GM12891 (cell line): Measurements from ENCODE around the gene NUDT14.

Experiments used
- DNase-seq: peaks from one replicate; pipeline ENCODE4 v3.0.0; 2011; ENCODE audit warnings: low spot score; ENCODE audit not compliant: insufficient read length
- FAIRE-seq: peaks from 2 replicates; lab custom pipeline; 2011; peaks lifted over from hg19 to GRCh38; lab: Jason Lieb, UNC
- PAX5 ChIP-seq: IDR thresholded peaks from 2 replicates; pipeline ENCODE4 v1.6.1; 2011; ENCODE audit warnings: low read length, moderate library complexity, mild to moderate bottlenecking; ENCODE audit not compliant: insufficient read depth, severe bottlenecking
- POLR2A ChIP-seq: IDR thresholded peaks from 2 replicates; pipeline ENCODE4 v1.6.1; 2011; ENCODE audit warnings: low read depth, low read length, control low read depth
- POLR2AphosphoS5 ChIP-seq: IDR thresholded peaks from 2 replicates; pipeline ENCODE4 v1.6.1; 2011; ENCODE audit warnings: low read depth, low read length, control low read depth
- POU2F2 ChIP-seq: IDR thresholded peaks from 2 replicates; pipeline ENCODE4 v1.6.1; 2011; ENCODE audit warnings: low read depth, mild to moderate bottlenecking, control low read depth, low read length, moderate library complexity
- SPI1 ChIP-seq: IDR thresholded peaks from 2 replicates; pipeline ENCODE4 v1.6.1; 2011; ENCODE audit warnings: low read depth, low read length, control low read depth
- TAF1 ChIP-seq: IDR thresholded peaks from 2 replicates; pipeline ENCODE4 v1.6.1; 2011; ENCODE audit warnings: low read depth, low read length, control low read depth

The NUDT14 gene

DNA sequence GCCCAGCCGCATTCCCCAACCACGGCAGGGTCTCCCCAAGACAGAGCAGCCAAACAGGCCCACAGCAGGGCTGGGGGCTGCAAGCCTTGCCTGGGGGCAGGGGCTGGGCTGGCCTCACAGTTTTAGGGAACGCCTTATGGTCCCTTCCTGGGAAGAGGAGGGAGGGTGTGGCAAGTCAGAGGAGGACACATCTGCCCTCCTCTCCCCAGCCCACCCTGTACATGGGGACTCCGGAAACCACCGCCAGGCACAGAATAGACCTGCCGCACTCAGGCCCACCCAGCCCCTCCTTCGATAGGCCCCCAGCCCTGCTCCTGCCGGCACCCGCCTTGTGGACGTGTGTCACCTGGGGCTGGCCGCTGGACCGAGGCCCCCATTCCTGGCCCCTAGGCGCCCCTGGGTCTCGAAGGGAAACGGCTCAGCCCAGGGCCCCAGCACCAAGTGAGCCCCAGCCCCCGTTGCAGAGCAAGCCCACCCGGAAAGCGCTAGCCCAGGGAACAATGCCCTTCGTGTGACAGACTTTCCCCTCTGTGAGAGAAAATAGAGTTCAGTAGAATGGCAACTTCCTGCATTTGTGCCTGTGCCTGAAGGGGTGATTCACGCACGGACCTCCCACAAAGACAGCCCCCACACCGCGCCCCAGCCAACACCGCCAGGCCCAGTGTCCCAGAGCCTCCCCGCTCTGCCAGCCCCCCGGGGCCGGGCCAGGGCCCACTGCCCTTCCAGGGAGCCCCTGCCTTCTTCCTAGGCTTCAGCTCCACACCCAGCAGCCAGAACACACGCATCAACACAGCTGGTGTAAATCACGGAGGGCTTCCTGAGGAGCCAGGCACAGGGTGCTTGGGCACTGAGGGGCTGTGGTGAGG is 12.0 kb upstream of the NUDT14 start:
- DNase-seq = no peak
- no peak for TF ChIP-seq PAX5
- no peak for TF ChIP-seq SPI1
- TF ChIP-seq POLR2AphosphoS5 = no peak
- TF ChIP-seq TAF1 = no peak
- no peak for TF ChIP-seq POLR2A
- no peak for TF ChIP-seq POU2F2
- no peak for FAIRE-seq

DNA sequence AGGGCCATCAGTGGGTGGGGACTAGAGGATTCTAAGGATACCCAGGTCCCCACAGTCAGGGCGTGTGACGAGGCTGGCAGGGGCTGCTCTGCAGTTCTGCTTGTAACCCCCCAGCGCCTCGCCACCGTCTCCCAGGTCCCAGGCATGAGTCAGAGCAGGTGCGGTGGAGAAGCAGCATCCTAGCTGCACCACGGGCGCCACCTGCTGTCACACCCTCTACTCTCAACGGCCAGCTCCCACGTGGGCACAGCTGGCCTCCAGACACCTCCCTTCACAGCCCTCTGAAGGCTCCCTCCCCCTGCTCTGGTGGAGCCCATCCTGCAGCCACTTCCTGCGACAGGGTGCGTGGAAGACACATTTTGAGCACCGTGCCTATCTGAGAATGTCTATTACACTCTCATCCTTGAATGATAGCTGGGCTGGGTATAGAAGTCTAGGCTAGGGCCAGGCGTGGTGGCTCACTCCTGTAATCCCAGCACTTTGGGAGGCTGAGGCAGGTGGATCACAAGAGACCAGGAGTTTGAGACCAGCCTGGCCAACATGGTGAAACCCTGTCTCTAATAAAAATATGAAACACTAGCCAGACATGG is 6.9 kb upstream of the NUDT14 start:
- DNase-seq (no peak), FAIRE-seq (no peak)
- TF ChIP-seq SPI1 (no peak), PAX5 (no peak), POU2F2 (no peak), POLR2A (no peak), POLR2AphosphoS5 (no peak), TAF1 (no peak)

DNA sequence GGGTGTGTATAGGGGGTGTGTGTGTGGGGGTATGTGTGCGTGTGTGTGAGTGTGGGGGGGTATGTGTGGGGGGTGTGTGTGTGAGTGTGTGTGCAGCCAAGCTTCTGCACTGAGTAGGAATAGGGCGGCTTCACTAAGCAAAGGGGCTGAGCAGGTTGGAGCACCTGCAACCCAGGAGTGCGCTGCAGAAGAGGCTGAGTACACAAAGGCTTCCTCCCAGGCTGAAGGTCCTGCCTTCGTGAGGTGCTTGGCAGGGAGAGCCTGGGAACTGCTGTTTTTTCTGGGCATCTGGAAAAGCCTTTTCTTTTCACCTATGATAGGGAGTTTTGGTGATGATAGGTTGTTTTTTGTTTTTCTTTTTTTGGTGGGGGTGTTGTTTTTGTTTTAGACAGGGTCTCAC is 6.0 kb upstream of the NUDT14 start:
- no peak for FAIRE-seq
- TF ChIP-seq POLR2AphosphoS5 (no peak), POU2F2 (no peak), SPI1 (no peak), TAF1 (no peak), POLR2A (no peak), PAX5 (no peak)
- DNase-seq = no peak

DNA sequence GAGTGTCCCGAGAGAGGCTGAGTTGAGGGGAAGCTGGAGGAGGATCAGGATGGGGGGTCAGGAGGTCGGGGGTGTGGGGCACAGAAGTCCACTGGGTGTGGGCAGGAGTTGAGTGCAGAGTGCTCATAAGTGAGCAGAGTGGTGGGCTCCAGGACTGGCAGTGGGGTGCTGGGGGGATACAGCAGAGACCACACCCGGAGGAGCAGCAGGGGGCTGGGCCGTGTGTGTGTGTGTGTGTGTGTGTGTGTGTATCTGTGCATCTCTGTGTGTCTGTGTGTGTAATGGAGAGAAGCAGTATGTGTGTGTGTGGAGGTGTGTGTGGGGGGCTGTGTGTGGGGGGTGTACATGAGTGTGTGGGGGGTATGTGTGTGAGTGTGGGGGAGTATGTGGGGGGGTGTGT is 4.9 kb upstream of the NUDT14 start:
- DNase-seq = no peak
- TF ChIP-seq TAF1 = no peak
- no peak for TF ChIP-seq POLR2AphosphoS5
- TF ChIP-seq PAX5 = no peak
- TF ChIP-seq POU2F2 = no peak
- no peak for TF ChIP-seq POLR2A
- no peak for TF ChIP-seq SPI1
- no peak for FAIRE-seq

DNA sequence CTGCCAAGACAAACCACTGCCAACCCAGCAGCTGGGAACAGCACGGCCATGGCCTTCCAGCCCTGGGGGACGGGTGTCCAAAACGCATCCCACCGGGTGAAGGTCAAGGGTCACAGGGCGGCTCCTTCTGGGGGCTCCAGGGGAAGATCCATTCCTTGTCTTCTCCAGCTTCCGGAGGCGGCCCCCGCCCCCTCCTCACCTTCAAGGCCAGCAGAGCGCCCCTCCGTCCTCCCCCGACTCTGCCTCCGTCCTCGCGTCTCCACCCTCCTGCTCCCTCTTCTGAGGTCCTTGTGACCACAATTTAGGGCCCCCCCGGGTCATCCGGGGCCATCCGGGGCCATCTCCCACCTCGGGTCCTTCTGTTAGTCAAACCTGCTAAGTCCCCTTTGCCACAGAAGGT is 3.9 kb upstream of the NUDT14 start:
- TF ChIP-seq POLR2AphosphoS5 (no peak), PAX5 (no peak), POU2F2 (no peak), TAF1 (no peak), POLR2A (no peak), SPI1 (no peak)
- no peak for DNase-seq
- no peak for FAIRE-seq

DNA sequence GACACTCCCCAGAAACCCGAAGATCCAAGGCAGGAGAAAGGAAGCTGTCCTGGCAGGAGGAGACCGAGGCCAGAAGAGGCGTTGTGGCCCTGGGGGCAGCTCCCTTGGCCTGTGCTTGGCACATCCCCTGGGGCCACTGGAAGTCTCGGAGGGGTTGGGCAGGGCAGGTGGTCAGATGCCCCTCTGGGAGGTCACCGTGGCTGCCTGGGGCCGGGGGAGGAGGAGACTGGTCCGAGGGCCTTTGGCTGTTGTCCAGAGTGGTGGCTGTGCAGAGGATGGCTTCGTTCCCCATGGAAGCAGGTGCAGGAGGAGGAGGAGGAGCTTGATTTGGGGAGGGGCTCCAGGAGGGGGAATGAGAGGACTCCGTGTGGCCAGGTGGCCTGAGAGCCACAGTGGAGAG is 3.3 kb upstream of the NUDT14 start:
- no peak for TF ChIP-seq POLR2AphosphoS5
- TF ChIP-seq TAF1 = no peak
- DNase-seq (no peak), FAIRE-seq (no peak)

DNA sequence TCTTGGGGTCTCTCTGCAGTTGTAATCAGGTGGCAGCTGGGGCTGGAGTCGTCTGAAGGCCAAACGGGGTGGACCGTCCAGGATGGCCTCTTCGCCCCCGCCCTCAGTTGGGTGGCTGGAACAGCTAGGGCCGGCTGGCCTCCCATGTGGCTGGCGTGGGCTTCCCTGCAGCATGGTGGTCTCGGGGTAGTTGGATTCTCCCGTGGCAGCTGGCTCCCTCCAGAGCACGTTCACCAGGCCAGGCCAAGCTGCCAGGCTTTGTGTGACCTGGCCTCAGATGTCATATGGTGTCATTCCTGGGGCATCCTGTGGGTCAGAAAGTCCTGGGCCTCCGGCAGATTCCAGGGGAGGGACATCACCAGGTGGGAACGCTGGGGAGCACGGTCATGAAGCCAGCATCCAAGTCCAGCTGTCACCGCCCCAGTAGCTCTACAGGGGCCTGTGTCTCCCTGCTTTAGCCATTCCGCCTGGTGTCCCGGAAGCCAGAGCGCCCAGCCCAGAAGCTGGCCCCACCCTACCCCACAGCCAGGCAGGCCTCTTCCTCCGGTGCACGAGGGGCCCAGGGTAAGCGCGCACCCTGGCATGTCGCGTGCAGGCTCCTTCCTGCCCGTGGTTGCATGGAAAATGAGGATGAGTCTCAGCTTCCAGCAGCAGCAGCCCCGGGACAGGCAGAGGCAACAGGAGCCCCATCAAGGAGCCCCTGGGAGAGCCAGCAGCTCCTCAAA is 1.3 kb upstream of the NUDT14 start:
- DNase-seq = no peak
- no peak for FAIRE-seq
- TF ChIP-seq POLR2A (no peak), PAX5 (no peak), POU2F2 (no peak), TAF1 (no peak), POLR2AphosphoS5 (no peak), SPI1 (no peak)

DNA sequence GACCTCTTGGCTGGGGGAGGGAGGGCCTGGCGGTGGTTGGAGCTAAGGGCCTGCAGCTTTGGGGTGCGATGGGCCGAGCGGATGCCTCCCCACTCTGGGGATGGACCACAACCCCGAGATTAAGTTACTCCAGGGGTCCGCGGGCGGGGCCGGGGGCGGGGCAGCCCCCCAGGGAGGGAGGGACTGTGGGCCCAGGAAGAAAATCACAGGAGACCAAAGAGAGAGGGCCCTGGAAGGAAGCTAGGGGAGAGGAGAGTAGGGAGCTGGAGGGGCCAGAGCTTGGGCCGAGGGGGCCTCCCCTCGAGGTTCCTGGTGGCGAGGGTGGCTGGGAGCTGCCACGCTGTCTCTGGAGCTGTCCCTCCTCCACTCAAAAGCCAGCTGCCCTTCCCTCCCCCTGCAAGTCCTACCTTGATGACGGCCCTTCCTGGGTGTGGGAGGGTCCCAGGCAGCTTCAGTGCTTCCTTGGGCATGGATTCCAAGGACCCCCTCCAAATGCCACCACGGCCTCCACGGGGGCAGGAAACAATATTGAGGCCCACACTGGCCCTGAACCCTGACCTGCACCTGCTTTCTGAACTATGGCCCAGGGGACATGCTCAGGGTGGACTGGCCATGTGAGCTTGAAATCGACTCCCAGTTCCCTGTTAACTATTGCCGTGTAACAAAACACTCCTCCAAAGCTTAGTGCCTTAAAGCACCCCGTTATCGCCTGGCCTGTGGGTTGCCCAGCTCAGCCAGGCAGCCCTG is 610 bp upstream of the NUDT14 start:
- no peak for DNase-seq
- no peak for FAIRE-seq
- no peak for TF ChIP-seq TAF1
- no peak for TF ChIP-seq POLR2A
- TF ChIP-seq SPI1 = no peak
- TF ChIP-seq POU2F2 = no peak
- TF ChIP-seq POLR2AphosphoS5 = no peak
- TF ChIP-seq PAX5 = no peak
